Vagina (tissue), 2 donors: ENCODE results near the gene EPHA10. TPM values are rescaled to one million over a fixed set of nuclear protein-coding genes. Genes with fewer than 3 reads are reported as not detected.

Experiments
- DNase-seq, 2 donors: peaks; one replicate each; pipeline ENCODE4 v3.0.0-alpha.2; 2017; ENCODE audit errors: extremely low spot score in 2 of 2
- H3K27ac ChIP-seq: fragments of 200-600 bp; sonication (generic); one replicate; pipeline ENCODE4 v1.5.1; 2019
- H3K27me3 ChIP-seq: fragments of 200-600 bp; sonication (generic); one replicate; pipeline ENCODE4 v1.5.1; 2019
- H3K36me3 ChIP-seq, 2 donors: fragments of 200-600 bp; sonication (generic); one replicate each; pipeline ENCODE4 v1.5.1; 2017 to 2019
- H3K4me1 ChIP-seq: fragments of 200-600 bp; sonication (generic); one replicate; pipeline ENCODE4 v1.5.1; 2019
- H3K4me3 ChIP-seq, 2 donors: fragments of 200-600 bp; sonication (generic); 1 replicate in 1 of 2; 2 replicates in 1 of 2; pipeline ENCODE4 v1.5.1; 2016 to 2019
- H3K9me3 ChIP-seq: fragments of 200-600 bp; sonication (generic); one replicate; pipeline ENCODE4 v1.5.1; 2019
- POLR2A ChIP-seq, 2 donors: fragments of 450-650 bp; IDR thresholded peaks; one replicate each; pipeline ENCODE4 v1.6.1; 2017; ENCODE audit warnings: antibody characterized with exemption in 2 of 2, mild to moderate bottlenecking in 2 of 2, moderate library complexity in 2 of 2
- POLR2AphosphoS5 ChIP-seq, 2 donors: sonication (generic); formaldehyde crosslinking; IDR thresholded peaks; one replicate each; pipeline ENCODE4 v1.9.0; 2017; ENCODE audit warnings: antibody characterized with exemption in 2 of 2, mild to moderate bottlenecking in 2 of 2, low read depth in 1 of 2; ENCODE audit not compliant: insufficient read depth in 1 of 2
- intact Hi-C: fragments of 100-400 bp; cut with DNase I; formaldehyde crosslinking; loops from one replicate; pipeline ENCODE4 v1.15.1; 2023
- small RNA-seq: library from RNA; depleted of rRNA; stranded (forward); fragments of <200 nt; gene quantifications from one replicate; pipeline ENCODE3, GENCODE V24; 2016
- total RNA-seq: library from RNA; depleted of rRNA; stranded (reverse); fragments of >200 nt; gene quantifications from one replicate; pipeline ENCODE4 v1.2.3, GENCODE V29; 2016
- TF ChIP-seq, protein P1 (sequence below), 3 experiments: fragments of 450-650 bp in 2 of 3; fragments of 200-600 bp in 1 of 3; sonication (generic) in 1 of 3; IDR thresholded peaks; one replicate each; pipeline ENCODE4 v1.5.1; 2017 to 2019; ENCODE audit warnings: antibody characterized with exemption in 3 of 3, mild to moderate bottlenecking in 2 of 3, moderate library complexity in 2 of 3

EPHA10 gene
- total RNA-seq, 1 donor from 2014 or later: 0.25 TPM

GRCh38 chr1:37670133-37670532 is 94.8 kb downstream of the EPHA10 start:
- H3K4me3 ChIP-seq: no peak overlapping the region
- no peak overlapping the region for H3K27ac ChIP-seq
- H3K27me3 ChIP-seq: no peaks in the 10 kb centered on the region
- no peaks in the 10 kb centered on the region for H3K9me3 ChIP-seq
- intact Hi-C loops: no loop called here
- TF ChIP-seq POLR2A (IDR thresholded peaks at IDR 0.05) (no peak), POLR2AphosphoS5 (IDR thresholded peaks at IDR 0.05; ENCODE audit: insufficient read depth in 1 of 2, low read depth in 1 of 2) (no peak)
- TF ChIP-seq, protein P1, sequence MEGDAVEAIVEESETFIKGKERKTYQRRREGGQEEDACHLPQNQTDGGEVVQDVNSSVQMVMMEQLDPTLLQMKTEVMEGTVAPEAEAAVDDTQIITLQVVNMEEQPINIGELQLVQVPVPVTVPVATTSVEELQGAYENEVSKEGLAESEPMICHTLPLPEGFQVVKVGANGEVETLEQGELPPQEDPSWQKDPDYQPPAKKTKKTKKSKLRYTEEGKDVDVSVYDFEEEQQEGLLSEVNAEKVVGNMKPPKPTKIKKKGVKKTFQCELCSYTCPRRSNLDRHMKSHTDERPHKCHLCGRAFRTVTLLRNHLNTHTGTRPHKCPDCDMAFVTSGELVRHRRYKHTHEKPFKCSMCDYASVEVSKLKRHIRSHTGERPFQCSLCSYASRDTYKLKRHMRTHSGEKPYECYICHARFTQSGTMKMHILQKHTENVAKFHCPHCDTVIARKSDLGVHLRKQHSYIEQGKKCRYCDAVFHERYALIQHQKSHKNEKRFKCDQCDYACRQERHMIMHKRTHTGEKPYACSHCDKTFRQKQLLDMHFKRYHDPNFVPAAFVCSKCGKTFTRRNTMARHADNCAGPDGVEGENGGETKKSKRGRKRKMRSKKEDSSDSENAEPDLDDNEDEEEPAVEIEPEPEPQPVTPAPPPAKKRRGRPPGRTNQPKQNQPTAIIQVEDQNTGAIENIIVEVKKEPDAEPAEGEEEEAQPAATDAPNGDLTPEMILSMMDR (IDR thresholded peaks at IDR 0.05): no peak
- H3K36me3 ChIP-seq: no peaks in the 10 kb centered on the region
- no peaks in the 10 kb centered on the region for H3K4me1 ChIP-seq
- no peak for DNase-seq

DNA sequence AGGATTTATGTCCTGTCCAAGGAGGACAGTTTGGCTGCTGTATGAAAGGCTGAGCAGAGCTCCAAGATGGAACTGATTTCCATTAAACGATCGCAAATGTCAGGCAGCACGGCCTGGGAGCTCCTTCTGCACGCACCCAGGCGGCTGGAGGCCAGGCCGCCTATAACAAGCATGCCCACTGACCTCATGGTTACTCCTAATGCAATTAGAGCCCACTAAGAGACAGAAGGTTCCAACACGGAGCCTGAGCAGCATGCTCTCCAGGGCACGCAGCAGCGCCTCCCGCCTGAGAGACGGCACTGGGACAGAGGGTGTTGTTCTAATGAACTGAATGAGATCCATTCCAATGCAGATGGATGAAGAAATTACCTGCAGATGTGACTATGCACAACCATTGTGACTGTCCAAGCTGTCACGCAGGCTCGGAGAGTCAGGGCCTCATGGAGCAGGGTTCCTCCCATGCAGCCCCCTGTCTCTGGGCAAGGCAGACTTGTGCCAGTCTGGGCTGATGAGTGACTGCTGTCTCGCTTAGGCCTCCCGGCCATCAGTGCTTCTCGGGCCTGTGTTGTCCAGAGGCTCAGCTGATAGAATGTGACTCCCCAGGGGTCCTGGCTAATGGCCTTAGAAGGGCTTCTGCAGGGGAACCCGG is 97.8 kb downstream of the EPHA10 start:
- intact Hi-C loops: no loop called here
- no peak overlapping the region for H3K4me3 ChIP-seq
- no peaks in the 10 kb centered on the region for H3K27me3 ChIP-seq
- TF ChIP-seq, protein P1 (IDR thresholded peaks at IDR 0.05): no peak
- peak in 1 of 2 donors; percentile 81 for TF ChIP-seq POLR2AphosphoS5 (IDR thresholded peaks at IDR 0.05; ENCODE audit: insufficient read depth in 1 of 2, low read depth in 1 of 2)
- TF ChIP-seq POLR2A (IDR thresholded peaks at IDR 0.05): no peak
- no peak overlapping the region for H3K27ac ChIP-seq
- no peaks in the 10 kb centered on the region for H3K4me1 ChIP-seq
- DNase-seq: no peak
- no peaks in the 10 kb centered on the region for H3K9me3 ChIP-seq
- no peaks in the 10 kb centered on the region for H3K36me3 ChIP-seq

DNA sequence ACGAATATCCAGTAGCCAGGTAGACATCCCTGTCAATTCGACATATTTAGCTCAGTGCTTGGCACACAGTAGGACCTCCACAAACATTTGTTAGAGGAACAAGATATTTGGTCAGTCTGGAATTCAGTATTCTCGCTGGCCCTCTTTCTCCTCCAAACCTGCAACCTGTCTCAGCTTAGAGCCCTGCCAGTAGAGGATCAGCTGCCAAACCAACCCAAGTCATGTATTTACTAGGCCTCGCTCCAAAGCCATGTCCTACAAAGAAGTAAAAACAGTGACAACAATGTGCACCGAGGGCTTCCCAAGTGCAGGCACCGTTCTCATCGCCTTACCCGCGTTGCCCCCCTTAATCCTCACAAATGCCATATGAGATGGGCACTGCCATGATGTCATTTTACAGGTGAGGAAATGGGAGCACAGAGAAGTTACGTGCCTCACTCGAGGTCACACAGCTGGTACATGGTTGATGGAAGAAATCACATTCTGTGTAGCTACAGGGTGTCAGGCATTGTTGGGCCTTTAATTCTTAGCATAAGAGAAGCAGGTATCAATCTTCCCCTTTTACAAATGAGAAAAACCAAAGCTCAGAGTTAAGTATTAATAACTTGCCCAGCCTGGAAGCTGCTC is 98.6 kb downstream of the EPHA10 start:
- intact Hi-C loops: no loop called here
- no peaks in the 10 kb centered on the region for H3K9me3 ChIP-seq
- H3K36me3 ChIP-seq: no peaks in the 10 kb centered on the region
- no peaks in the 10 kb centered on the region for H3K4me1 ChIP-seq
- H3K27ac ChIP-seq: no peak overlapping the region
- H3K4me3 ChIP-seq: no peak overlapping the region
- H3K27me3 ChIP-seq: no peaks in the 10 kb centered on the region
- TF ChIP-seq POLR2A (IDR thresholded peaks at IDR 0.05): no peak
- TF ChIP-seq POLR2AphosphoS5 (IDR thresholded peaks at IDR 0.05; ENCODE audit: insufficient read depth in 1 of 2, low read depth in 1 of 2): no peak
- TF ChIP-seq, protein P1 (IDR thresholded peaks at IDR 0.05): no peak
- DNase-seq: no peak

Small RNA genes within 50 kb of the gene (small RNA-seq; reads per million reads assigned to genes)
- not detected for gene RF00019

Other genes starting within 250 kb of the EPHA10 start
- 16.5 TPM for gene SNIP1, start 210.8 kb downstream of the EPHA10 start, total RNA-seq
- gene DNALI1, start 208.2 kb downstream of the EPHA10 start, total RNA-seq: 4.7 TPM
- 62.1 TPM for gene GNL2, start 169.2 kb downstream of the EPHA10 start, total RNA-seq
- 23.3 TPM for gene RSPO1, start 130.2 kb downstream of the EPHA10 start, total RNA-seq
- 2.2 TPM for gene CDCA8, start 72.6 kb downstream of the EPHA10 start, total RNA-seq
- gene MANEAL, start 28.7 kb upstream of the EPHA10 start, total RNA-seq: 3.2 TPM
- gene C1orf122, start 42.7 kb upstream of the EPHA10 start, total RNA-seq: 51.8 TPM
- 9.1 TPM for gene YRDC, start 43.1 kb upstream of the EPHA10 start, total RNA-seq
- gene MTF1, start 94.5 kb upstream of the EPHA10 start, total RNA-seq: 9.3 TPM
- gene INPP5B, start 181.9 kb upstream of the EPHA10 start, total RNA-seq: 31.2 TPM
- gene SF3A3, start 224.9 kb upstream of the EPHA10 start, total RNA-seq: 50.3 TPM
- 26.3 TPM for gene FHL3, start 240.4 kb upstream of the EPHA10 start, total RNA-seq
- 18.7 TPM for gene UTP11, start 247.6 kb upstream of the EPHA10 start, total RNA-seq